Astrocyte of the spinal cord (primary cell): ENCODE results near the gene BMAL1.
A peak's percentile ranks its signal among the peaks of the same experiment; 100 is the strongest.

Source experiments
- DNase-seq: peaks from one replicate; pipeline ENCODE4 v3.0.0; 2011; ENCODE audit warnings: low read depth, low spot score
- H3K4me3 ChIP-seq: 2 replicates; pipeline ENCODE4 v1.5.1; 2011; ENCODE audit warnings: low read depth, mild to moderate bottlenecking, low read length, moderate library complexity
- CTCF ChIP-seq: IDR thresholded peaks from 2 replicates; pipeline ENCODE4 v1.5.1; 2012; ENCODE audit warnings: low read depth, mild to moderate bottlenecking, low read length, inconsistent platforms
- in situ Hi-C: cut with HindIII; loops from 2 replicates; pipeline ENCODE4 v1.10.0; 2017; ENCODE audit warnings: low sequenced_read_pairs

Gene BMAL1

DNA sequence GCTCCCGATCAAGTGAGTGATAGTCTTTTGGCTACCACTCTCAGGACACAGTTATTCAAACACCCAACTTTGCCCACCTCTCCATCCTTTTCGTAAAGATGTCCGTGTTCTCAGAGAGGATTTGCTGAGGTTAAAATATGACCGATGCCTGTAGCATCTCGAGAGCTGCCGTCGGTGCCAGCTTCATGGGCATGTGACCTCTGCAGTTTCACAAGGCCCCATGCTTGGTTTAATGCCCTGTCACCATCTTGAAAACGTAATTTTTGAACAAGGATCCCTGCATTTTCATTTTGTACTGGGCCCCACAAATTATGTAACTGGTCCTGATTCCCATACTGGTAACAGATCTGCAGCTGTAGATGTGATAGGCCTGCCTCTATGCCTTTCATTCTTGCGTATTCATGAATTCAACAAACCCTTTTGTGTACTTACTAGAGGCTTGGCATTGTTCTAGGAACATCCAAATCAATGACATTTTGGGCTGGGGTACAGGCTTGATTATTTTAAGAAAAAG, 85.1 kb downstream of the BMAL1 start:
- in situ Hi-C loops: no loop called here
- H3K4me3 ChIP-seq: no peak overlapping the region
- DNase-seq: no peak
- no peak for TF ChIP-seq CTCF

DNA sequence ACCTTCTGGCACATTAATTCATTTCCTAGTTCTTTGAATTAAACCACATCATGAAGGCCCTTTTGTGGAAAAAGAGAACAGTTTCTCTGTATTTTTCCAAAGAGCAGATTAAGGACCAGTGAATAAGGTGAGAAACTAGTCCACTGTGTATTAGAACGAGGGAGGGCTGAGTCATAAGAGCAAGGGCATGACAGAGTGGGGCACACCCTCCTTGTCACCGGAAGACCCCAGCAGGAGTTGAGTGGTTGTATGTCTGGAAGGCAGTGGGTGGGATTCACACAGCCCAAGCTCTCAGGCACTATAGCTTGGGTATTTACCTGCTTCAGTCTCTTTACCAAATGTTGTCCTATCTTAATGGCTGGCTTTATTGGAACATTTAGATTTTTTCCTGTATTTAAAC, 86.8 kb downstream of the BMAL1 start:
- TF ChIP-seq CTCF: no peak
- in situ Hi-C loops: no loop called here
- H3K4me3 ChIP-seq: no peak overlapping the region
- peak; percentile 38 for DNase-seq

GRCh38 chr11:13366266-13367026, 88.9 kb downstream of the BMAL1 start:
- in situ Hi-C loops: no loop called here
- H3K4me3 ChIP-seq: no peak overlapping the region
- no peak for DNase-seq
- no peak for TF ChIP-seq CTCF

GRCh38 chr11:13367115-13367514, 89.5 kb downstream of the BMAL1 start:
- in situ Hi-C loops: no loop called here
- TF ChIP-seq CTCF: no peak
- DNase-seq: no peak
- H3K4me3 ChIP-seq: no peak overlapping the region

GRCh38 chr11:13368041-13368446, 90.5 kb downstream of the BMAL1 start:
- TF ChIP-seq CTCF: no peak

GRCh38 chr11:13373216-13373615, 95.6 kb downstream of the BMAL1 start:
- no peak for DNase-seq
- no peak for TF ChIP-seq CTCF
- H3K4me3 ChIP-seq: no peak overlapping the region
- in situ Hi-C loops: no loop called here

More at GRCh38 chr11:13368041-13368446, 90.5 kb downstream of the BMAL1 start:
- H3K4me3 ChIP-seq: no peak overlapping the region
- in situ Hi-C loops: no loop called here
- DNase-seq: peak; percentile 24
